ENCODE measurements around the gene MYOZ3. TPM values are rescaled to one million over a fixed set of nuclear protein-coding genes. Genes with fewer than 3 reads are reported as not detected.

MYOZ3 gene
- total and polyA plus RNA-seq, 2 donors (not counting 1 experiment from before 2014, with no cell fraction given) = 0.04 TPM; not detected in 1

- H4K20me1 ChIP-seq (ENCODE audit: control insufficient read depth, insufficient read depth, low read length, poor library complexity, severe bottlenecking) = peaks cover 8% of the 10 kb centered on the region
- ChIA-PET CTCF (interaction anchor here (1.2 kb wide), 1 partner anchor 32 kb away, joined by 4 read pairs; no protein-coding TSS in a partner anchor), POLR2A (interaction anchor here (0.7 kb wide), 1 partner anchor 32 kb away, joined by 13 read pairs; no protein-coding TSS in a partner anchor)
- H3K9me3 Mint-ChIP-seq (ENCODE audit: insufficient read depth) = no peaks in the 10 kb centered on the region
- ATAC-seq (ENCODE audit: low read depth) (no peak), DNase-seq (no peak)
- H3K27ac ChIP-seq (ENCODE audit: low read length in 2 of 2) = no peak overlapping the region
- no peaks in the 10 kb centered on the region for H3K79me2 ChIP-seq (ENCODE audit: control insufficient read depth, insufficient read depth, low read length)
- no peak overlapping the region for H3K4me3 Mint-ChIP-seq
- no peaks in the 10 kb centered on the region for H3K4me1 Mint-ChIP-seq
- 86% methylated on average over 5 of the region's 5 CpGs for WGBS (ENCODE audit: insufficient coverage)
- no peak overlapping the region for H2AFZ ChIP-seq (ENCODE audit: insufficient read depth, low read depth, low read length, poor library complexity, severe bottlenecking)
- H3K27me3 Mint-ChIP-seq = no peaks in the 10 kb centered on the region
- no peaks in the 10 kb centered on the region for H3K27me3 ChIP-seq (replicated peaks in 1 of 4; ENCODE audit: control extremely low read depth in 1 of 4, control insufficient read depth in 3 of 4, insufficient read depth in 4 of 4, low read length in 3 of 4)
- H3K4me2 ChIP-seq (replicated peaks; ENCODE audit: low read depth, low read length, poor library complexity, severe bottlenecking) = no peak overlapping the region
- H3K27ac Mint-ChIP-seq = no peak overlapping the region
- intact Hi-C loops (cut with micrococcal nuclease) = no loop called here
- H3K9me3 ChIP-seq (ENCODE audit: control extremely low read depth in 1 of 3, control insufficient read depth in 2 of 3, insufficient read depth in 1 of 3, low read length in 2 of 3) = no peaks in the 10 kb centered on the region
- no peak overlapping the region for H3K9ac ChIP-seq (ENCODE audit: low read length)
- TF ChIP-seq EZH2 (IDR thresholded peaks at IDR 0.05; ENCODE audit: borderline replicate concordance, insufficient read depth, low read depth, low read length, poor library complexity, severe bottlenecking) = no peak
- no peak for TF ChIP-seq CTCF (IDR thresholded peaks at IDR 0.05)
- H3K4me3 ChIP-seq (ENCODE audit: control extremely low read depth in 1 of 5, extremely low read depth in 1 of 5, insufficient read depth in 1 of 5, low read depth in 2 of 5, low read length in 4 of 5) = no peak overlapping the region
- H3K36me3 ChIP-seq (replicated peaks in 1 of 2; ENCODE audit: control extremely low read depth in 1 of 2, control insufficient read depth in 1 of 2, extremely low read depth in 1 of 2, insufficient read depth in 2 of 2, low read length in 1 of 2) = peaks cover 0 to 12% of the 10 kb centered on the region in 2 experiments
- no peaks in the 10 kb centered on the region for H3K4me1 ChIP-seq (ENCODE audit: control insufficient read depth in 2 of 2, insufficient read depth in 2 of 2, low read length in 2 of 2)
These were observed 17.0 kb upstream of the MYOZ3 start for GRCh38 chr5:150644058-150644457.

GRCh38 chr5:150644514-150644913 is 16.5 kb upstream of the MYOZ3 start:
- H2AFZ ChIP-seq (ENCODE audit: insufficient read depth, low read depth, low read length, poor library complexity, severe bottlenecking) = no peak overlapping the region
- H3K27ac Mint-ChIP-seq = no peak overlapping the region
- no peaks in the 10 kb centered on the region for H3K79me2 ChIP-seq (ENCODE audit: control insufficient read depth, insufficient read depth, low read length)
- H3K4me3 Mint-ChIP-seq = no peak overlapping the region
- H3K4me2 ChIP-seq (replicated peaks; ENCODE audit: low read depth, low read length, poor library complexity, severe bottlenecking) = no peak overlapping the region
- ATAC-seq (ENCODE audit: low read depth) (no peak), DNase-seq (no peak)
- H3K9ac ChIP-seq (ENCODE audit: low read length) = no peak overlapping the region
- ChIA-PET CTCF (interaction anchor here (1.2 kb wide), 1 partner anchor 32 kb away, joined by 4 read pairs; no protein-coding TSS in a partner anchor), POLR2A (interaction anchor here (0.7 kb wide), 1 partner anchor 32 kb away, joined by 13 read pairs; no protein-coding TSS in a partner anchor)
- H4K20me1 ChIP-seq (ENCODE audit: control insufficient read depth, insufficient read depth, low read length, poor library complexity, severe bottlenecking) = peaks cover 8% of the 10 kb centered on the region
- WGBS (ENCODE audit: insufficient coverage) = 86% methylated on average over 1 of the region's 2 CpGs
- TF ChIP-seq CTCF (IDR thresholded peaks at IDR 0.05) (no peak), EZH2 (IDR thresholded peaks at IDR 0.05; ENCODE audit: borderline replicate concordance, insufficient read depth, low read depth, low read length, poor library complexity, severe bottlenecking) (no peak)
- no peak overlapping the region for H3K4me3 ChIP-seq (ENCODE audit: control extremely low read depth in 1 of 5, extremely low read depth in 1 of 5, insufficient read depth in 1 of 5, low read depth in 2 of 5, low read length in 4 of 5)
- H3K4me1 Mint-ChIP-seq = no peaks in the 10 kb centered on the region
- H3K27ac ChIP-seq (ENCODE audit: low read length in 2 of 2) = no peak overlapping the region
- intact Hi-C loops (cut with micrococcal nuclease) = no loop called here
- H3K9me3 Mint-ChIP-seq (ENCODE audit: insufficient read depth) = no peaks in the 10 kb centered on the region
- no peaks in the 10 kb centered on the region for H3K27me3 Mint-ChIP-seq
- no peaks in the 10 kb centered on the region for H3K27me3 ChIP-seq (replicated peaks in 1 of 4; ENCODE audit: control extremely low read depth in 1 of 4, control insufficient read depth in 3 of 4, insufficient read depth in 4 of 4, low read length in 3 of 4)
- H3K4me1 ChIP-seq (ENCODE audit: control insufficient read depth in 2 of 2, insufficient read depth in 2 of 2, low read length in 2 of 2) = no peaks in the 10 kb centered on the region
- H3K9me3 ChIP-seq (ENCODE audit: control extremely low read depth in 1 of 3, control insufficient read depth in 2 of 3, insufficient read depth in 1 of 3, low read length in 2 of 3) = no peaks in the 10 kb centered on the region
- H3K36me3 ChIP-seq (replicated peaks in 1 of 2; ENCODE audit: control extremely low read depth in 1 of 2, control insufficient read depth in 1 of 2, extremely low read depth in 1 of 2, insufficient read depth in 2 of 2, low read length in 1 of 2) = peaks cover 0 to 16% of the 10 kb centered on the region in 2 experiments

Data from B cell (primary cell).